Stimulated activated CD4-positive, alpha-beta T cell treated with anti-CD3 and anti-CD28 coated beads, TNF-alpha, amount 100 ng/mL, for 24 hours (primary cell): Measurements from ENCODE around the gene S100PBP.

Experiments
- DNase-seq, 3 experiments: peaks; one replicate each; pipeline ENCODE4 v3.0.0-alpha.2; 2020; ENCODE audit warnings: low read depth in 3 of 3

The S100PBP gene

GRCh38 chr1:32886828-32887414 is 69.5 kb downstream of the S100PBP start:
- DNase-seq: no peak

- DNase-seq: no peak
Measured at GRCh38 chr1:32887623-32888022, 70.2 kb downstream of the S100PBP start.

- DNase-seq: no peak
Measured at GRCh38 chr1:32888134-32888533, 70.7 kb downstream of the S100PBP start.

- no peak for DNase-seq
Measured at GRCh38 chr1:32888677-32889420, 71.4 kb downstream of the S100PBP start.

GRCh38 chr1:32889731-32890278 is 72.4 kb downstream of the S100PBP start:
- no peak for DNase-seq

GRCh38 chr1:32890516-32891240 is 73.2 kb downstream of the S100PBP start:
- no peak for DNase-seq

GRCh38 chr1:32891241-32891570 is 73.8 kb downstream of the S100PBP start:
- DNase-seq: no peak

GRCh38 chr1:32891630-32892029 is 74.2 kb downstream of the S100PBP start:
- DNase-seq: no peak

GRCh38 chr1:32892368-32893197 is 75.1 kb downstream of the S100PBP start:
- DNase-seq: peak in 2 of 3 experiments; percentile 15 to 41

- DNase-seq: no peak
Measured at GRCh38 chr1:32893198-32894018, 76.0 kb downstream of the S100PBP start.

- no peak for DNase-seq
Measured at GRCh38 chr1:32894019-32894600, 76.7 kb downstream of the S100PBP start.

- no peak for DNase-seq
Measured at GRCh38 chr1:32894681-32895080, 77.2 kb downstream of the S100PBP start.

- no peak for DNase-seq
Measured at GRCh38 chr1:32895325-32896215, 78.1 kb downstream of the S100PBP start.

GRCh38 chr1:32896451-32896850 is 79.0 kb downstream of the S100PBP start:
- no peak for DNase-seq

- no peak for DNase-seq
Measured at GRCh38 chr1:32897082-32898049, 79.9 kb downstream of the S100PBP start.

GRCh38 chr1:32898056-32898455 is 80.6 kb downstream of the S100PBP start:
- DNase-seq: no peak

- no peak for DNase-seq
Measured at GRCh38 chr1:32898958-32899357, 81.5 kb downstream of the S100PBP start.

GRCh38 chr1:32899586-32900296 is 82.3 kb downstream of the S100PBP start:
- DNase-seq: no peak
